VCaP (cell line): ENCODE measurements around the gene PALD1.
"Not testable (repeated sequence)": the region's sequence is repeated elsewhere in the genome, so short reads cannot be mapped to it uniquely, and the experiment has no call there.

Source experiments
- H3K27ac ChIP-seq: fragments of 450-650 bp; 2 replicates; pipeline ENCODE4 v1.5.1; 2017
- CTCF ChIP-seq: fragments of 450-650 bp; conservative IDR thresholded peaks from 2 replicates; pipeline ENCODE4 v1.5.1; 2017; ENCODE audit warnings: mild to moderate bottlenecking, moderate library complexity

The PALD1 gene

GRCh38 chr10:70601746-70602145 is 123.2 kb downstream of the PALD1 start:
- no peak overlapping the region for H3K27ac ChIP-seq
- no peak for TF ChIP-seq CTCF

- H3K27ac ChIP-seq, result no peak within 1 kb of the TSS
- no peak for TF ChIP-seq CTCF
These were observed 124.3 kb downstream of the PALD1 start, which contains the start of gene PRF1 for GRCh38 chr10:70602665-70603448. PRF1 (minus strand) TSS chr10:70602741; CDS start chr10:70600902, 1,839 bp downstream.

GRCh38 chr10:70603449-70603801 is 124.9 kb downstream of the PALD1 start:
- TF ChIP-seq CTCF, result no peak
- H3K27ac ChIP-seq, result no peak overlapping the region

- TF ChIP-seq CTCF, result no peak
- no peak overlapping the region for H3K27ac ChIP-seq
These were observed 125.5 kb downstream of the PALD1 start for GRCh38 chr10:70604106-70604505.

- TF ChIP-seq CTCF, result no peak
- no peak overlapping the region for H3K27ac ChIP-seq
These were observed 126.6 kb downstream of the PALD1 start for GRCh38 chr10:70605161-70605560.

GRCh38 chr10:70607936-70608335 is 129.4 kb downstream of the PALD1 start:
- H3K27ac ChIP-seq, result no peak overlapping the region

GRCh38 chr10:70613941-70614340 is 135.4 kb downstream of the PALD1 start:
- H3K27ac ChIP-seq, result no peak overlapping the region
- no peak for TF ChIP-seq CTCF

More at GRCh38 chr10:70607936-70608335, 129.4 kb downstream of the PALD1 start:
- no peak for TF ChIP-seq CTCF

- H3K27ac ChIP-seq, result not testable (repeated sequence)
These were observed 135.8 kb downstream of the PALD1 start for GRCh38 chr10:70614364-70614763.
